GM21528 (cell line): Measurements from ENCODE around the gene CHI3L2.

ENCODE experiments used
- ATAC-seq: cut with Tn5 transposase; IDR thresholded peaks from one replicate; pipeline ENCODE4 v1.9.1; 2021; ENCODE audit warnings: mild to moderate bottlenecking, moderate library complexity; ENCODE audit not compliant: unreplicated experiment, low FRiP score

Gene CHI3L2

DNA sequence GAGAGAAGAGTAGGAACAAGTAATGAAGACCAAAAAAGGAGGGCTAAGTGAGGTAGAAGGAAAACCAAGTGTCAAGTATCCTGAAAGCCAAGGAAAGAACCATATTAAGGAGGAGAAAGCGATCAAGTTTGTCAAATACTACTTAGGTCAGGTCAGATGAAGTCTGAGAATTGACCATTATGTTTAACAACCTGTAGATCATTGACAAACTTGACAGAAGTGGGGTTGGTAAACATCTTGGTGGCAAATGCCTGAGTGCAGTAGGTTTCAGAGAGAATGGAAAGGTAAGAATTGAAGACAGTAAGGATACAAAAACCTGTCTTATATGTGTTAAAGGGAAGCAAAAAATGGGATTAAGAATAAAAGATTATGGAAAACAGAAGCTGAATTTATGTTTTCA is 59.4 kb downstream of the CHI3L2 start:
- ATAC-seq, result no peak

DNA sequence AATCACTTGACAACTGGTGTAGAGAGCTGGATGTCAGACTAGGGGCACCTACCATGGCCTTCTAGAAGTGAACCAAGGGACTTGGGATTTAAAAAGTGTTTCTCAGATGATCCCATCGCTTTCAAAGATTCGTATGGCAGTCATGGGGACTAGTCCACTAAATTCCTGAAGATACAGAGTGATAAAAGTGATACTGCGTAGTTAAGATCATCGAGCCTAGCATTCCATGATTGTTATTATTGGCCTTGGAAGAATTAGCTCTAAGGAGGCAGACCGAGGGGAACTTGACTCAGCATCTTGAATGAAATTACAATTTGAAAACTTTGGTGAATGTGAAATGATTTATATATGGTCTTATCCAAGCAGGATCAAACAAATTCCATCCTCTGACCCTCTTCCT is 61.9 kb downstream of the CHI3L2 start:
- no peak for ATAC-seq

DNA sequence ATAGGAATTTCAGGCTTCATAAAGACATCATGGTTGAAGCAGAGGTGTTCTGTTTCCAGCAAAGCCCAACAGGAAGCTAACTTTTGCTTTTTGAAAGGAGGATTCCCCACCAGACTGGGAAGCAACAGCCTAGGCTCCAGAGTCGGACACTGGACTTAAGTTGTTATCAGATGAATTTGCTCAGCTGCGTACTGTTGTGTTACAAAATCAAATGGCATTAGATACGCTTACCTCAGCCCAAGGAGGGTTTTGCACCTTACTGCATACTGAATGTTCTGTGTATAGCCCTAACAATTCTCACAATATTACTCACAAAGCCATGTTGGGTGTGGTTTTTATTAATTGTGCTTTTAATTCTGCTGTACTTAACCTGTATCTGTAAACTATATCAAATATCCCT is 62.6 kb downstream of the CHI3L2 start:
- no peak for ATAC-seq

DNA sequence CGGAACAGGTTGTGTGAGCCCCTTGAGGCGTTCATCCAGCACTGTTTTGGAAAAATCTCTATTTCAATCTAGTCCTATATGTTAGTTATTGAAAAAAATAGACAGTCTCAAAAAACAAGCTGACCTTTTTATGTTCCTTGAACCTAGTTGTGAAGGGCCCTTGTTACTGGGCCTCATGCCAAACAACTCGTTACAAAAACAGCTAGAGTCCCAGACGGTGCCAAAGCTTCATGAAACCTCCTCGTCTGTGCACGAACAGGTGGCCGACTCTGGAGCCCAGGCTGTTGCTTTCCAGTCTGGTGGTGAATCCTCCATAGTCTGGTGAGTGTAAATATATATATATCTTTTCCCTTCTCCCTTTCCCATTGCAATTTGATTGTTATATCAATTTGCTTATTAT is 63.1 kb downstream of the CHI3L2 start, which contains the start of gene CHIA:
Gene CHIA (plus strand): TSS at position 222 of the 400 bp plus-strand sequence. CDS start 19,617 bp downstream, outside the sequence.
- ATAC-seq, result no peak
